K562 (cell line): ENCODE results near the gene FMNL1. TPM values are rescaled to one million over a fixed set of nuclear protein-coding genes. Genes with fewer than 3 reads are reported as not detected.

ENCODE experiments used
- MYC ChIP-seq, 2 experiments: fragments of 250-450 bp in 1 of 2; sonication (Bioruptor Pico) in 1 of 2; IDR thresholded peaks; 2 replicates each; pipeline versions ENCODE4 v1.5.1 to v1.6.1; 2012 to 2021; ENCODE audit warnings: low read depth in 2 of 2, borderline replicate concordance in 1 of 2, improper control_type of control experiment in 1 of 2, low read length in 1 of 2, mild to moderate bottlenecking in 1 of 2, moderate library complexity in 1 of 2
- NBN ChIP-seq: fragments of 450-650 bp; IDR thresholded peaks from 2 replicates; pipeline ENCODE4 v1.6.1; 2016; ENCODE audit warnings: low read depth, mild to moderate bottlenecking
- NFE2 ChIP-seq: IDR thresholded peaks from 2 replicates; pipeline ENCODE4 v1.6.1; 2014; ENCODE audit warnings: antibody characterized with exemption, low read depth
- TAF1 ChIP-seq: IDR thresholded peaks from 2 replicates; pipeline ENCODE4 v1.6.1; 2011; ENCODE audit warnings: mild to moderate bottlenecking, low read length, moderate library complexity; ENCODE audit not compliant: insufficient read depth, control insufficient read depth, severe bottlenecking; ENCODE audit errors: extremely low read depth
- ZNF384 ChIP-seq: IDR thresholded peaks from 2 replicates; pipeline ENCODE4 v1.6.1; 2012; ENCODE audit warnings: low read depth, low read length, improper control_type of control experiment
- polyA plus RNA-seq, 8 experiments: library from polyadenylated mRNA; depleted of rRNA in 4 of 8; stranded (reverse) in 5 of 8; unstranded in 3 of 8; fragments of >200 nt; fragmentation: Nextera tagmentation in 2 of 8; fragmentation: Illumina TruSeq in 1 of 8; extraction: Ambion mirVana in 2 of 8; extraction: Trizol in 1 of 8; gene quantifications; 2 replicates each; pipeline versions ENCODE4 v1.2.1 to v1.2.3, GENCODE V29; 2011 to 2014; ENCODE audit warnings: inconsistent platforms in 1 of 8, missing spikeins in 1 of 8
- total RNA-seq, 7 experiments: library from RNA; depleted of rRNA in 6 of 7; stranded (reverse); fragments of >200 nt in 6 of 7; fragmentation: Illumina TruSeq in 2 of 7; extraction: Trizol in 2 of 7; gene quantifications; 2 replicates each; pipeline versions ENCODE4 v1.2.1 to v1.2.3, GENCODE V29; 2011 to 2021; ENCODE audit warnings: low replicate concordance in 1 of 7
- TF ChIP-seq, protein P1 (sequence below), 2 experiments: IDR thresholded peaks; 2 replicates each; pipeline ENCODE4 v1.6.1; 2012; ENCODE audit warnings: improper control_type of control experiment in 2 of 2, low read depth in 2 of 2, low read length in 2 of 2, borderline replicate concordance in 1 of 2
- TF ChIP-seq, protein P2 (sequence below), 2 experiments: IDR thresholded peaks; 2 replicates each; pipeline ENCODE4 v1.6.1; 2011; ENCODE audit warnings: borderline replicate concordance in 1 of 2, control low read depth in 1 of 2, low read depth in 1 of 2, low read length in 1 of 2, mild to moderate bottlenecking in 1 of 2, mixed read lengths in 1 of 2, moderate library complexity in 1 of 2; ENCODE audit not compliant: insufficient read depth in 1 of 2, insufficient read length in 1 of 2, poor library complexity in 1 of 2, severe bottlenecking in 1 of 2; ENCODE audit errors: extremely low read depth in 1 of 2
- TF ChIP-seq, protein P3 (sequence below): sonication (generic); formaldehyde crosslinking; IDR thresholded peaks from 2 replicates; pipeline ENCODE4 v1.8.1; 2023; ENCODE audit warnings: mild to moderate bottlenecking, missing genetic modification reagents
- TF ChIP-seq, protein P4 (sequence below): fragments of 250-450 bp; sonication (Bioruptor Pico); IDR thresholded peaks from 2 replicates; pipeline ENCODE4 v1.5.0; 2020; ENCODE audit warnings: mild to moderate bottlenecking
- TF ChIP-seq, protein P5 (sequence below): fragments of 250-450 bp; sonication (Bioruptor Pico); IDR thresholded peaks from 2 replicates; pipeline ENCODE4 v1.5.0; 2021; ENCODE audit warnings: mild to moderate bottlenecking, moderate library complexity

FMNL1 gene
- total and polyA plus RNA-seq, 9 of the 15 experiments (the other 6 are each of a cell fraction or from before 2014, with no cell fraction given), result 0.70 to 36.6 (median 7.7) TPM

- TF ChIP-seq, protein P1, sequence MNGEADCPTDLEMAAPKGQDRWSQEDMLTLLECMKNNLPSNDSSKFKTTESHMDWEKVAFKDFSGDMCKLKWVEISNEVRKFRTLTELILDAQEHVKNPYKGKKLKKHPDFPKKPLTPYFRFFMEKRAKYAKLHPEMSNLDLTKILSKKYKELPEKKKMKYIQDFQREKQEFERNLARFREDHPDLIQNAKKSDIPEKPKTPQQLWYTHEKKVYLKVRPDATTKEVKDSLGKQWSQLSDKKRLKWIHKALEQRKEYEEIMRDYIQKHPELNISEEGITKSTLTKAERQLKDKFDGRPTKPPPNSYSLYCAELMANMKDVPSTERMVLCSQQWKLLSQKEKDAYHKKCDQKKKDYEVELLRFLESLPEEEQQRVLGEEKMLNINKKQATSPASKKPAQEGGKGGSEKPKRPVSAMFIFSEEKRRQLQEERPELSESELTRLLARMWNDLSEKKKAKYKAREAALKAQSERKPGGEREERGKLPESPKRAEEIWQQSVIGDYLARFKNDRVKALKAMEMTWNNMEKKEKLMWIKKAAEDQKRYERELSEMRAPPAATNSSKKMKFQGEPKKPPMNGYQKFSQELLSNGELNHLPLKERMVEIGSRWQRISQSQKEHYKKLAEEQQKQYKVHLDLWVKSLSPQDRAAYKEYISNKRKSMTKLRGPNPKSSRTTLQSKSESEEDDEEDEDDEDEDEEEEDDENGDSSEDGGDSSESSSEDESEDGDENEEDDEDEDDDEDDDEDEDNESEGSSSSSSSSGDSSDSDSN (IDR thresholded peaks at IDR 0.05; ENCODE audit: borderline replicate concordance in 1 of 2, low read depth in 2 of 2, low read length in 2 of 2), result 0 out of 4 replicates have a peak, but pooled peaks have one; percentile 20 to 43
- TF ChIP-seq ZNF384 (peak; percentile 48; the same call in 1 of the 2 replicates), TAF1 (peak; percentile 32), NFE2 (peak; percentile 72), NBN (no peak), MYC (IDR thresholded peaks at IDR 0.05; ENCODE audit: low read depth, low read length) (no peak), MYC (CRISPR knock-in tag; IDR thresholded peaks at IDR 0.05; ENCODE audit: borderline replicate concordance, low read depth) (no peak)
- TF ChIP-seq, protein P2, sequence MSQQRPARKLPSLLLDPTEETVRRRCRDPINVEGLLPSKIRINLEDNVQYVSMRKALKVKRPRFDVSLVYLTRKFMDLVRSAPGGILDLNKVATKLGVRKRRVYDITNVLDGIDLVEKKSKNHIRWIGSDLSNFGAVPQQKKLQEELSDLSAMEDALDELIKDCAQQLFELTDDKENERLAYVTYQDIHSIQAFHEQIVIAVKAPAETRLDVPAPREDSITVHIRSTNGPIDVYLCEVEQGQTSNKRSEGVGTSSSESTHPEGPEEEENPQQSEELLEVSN (IDR thresholded peaks at IDR 0.05; ENCODE audit: borderline replicate concordance in 1 of 2, extremely low read depth in 1 of 2, insufficient read depth in 1 of 2, insufficient read length in 1 of 2, low read depth in 1 of 2, low read length in 1 of 2, poor library complexity in 1 of 2, severe bottlenecking in 1 of 2), result peak in 1 of 2 experiments; percentile 24
- TF ChIP-seq, protein P3, sequence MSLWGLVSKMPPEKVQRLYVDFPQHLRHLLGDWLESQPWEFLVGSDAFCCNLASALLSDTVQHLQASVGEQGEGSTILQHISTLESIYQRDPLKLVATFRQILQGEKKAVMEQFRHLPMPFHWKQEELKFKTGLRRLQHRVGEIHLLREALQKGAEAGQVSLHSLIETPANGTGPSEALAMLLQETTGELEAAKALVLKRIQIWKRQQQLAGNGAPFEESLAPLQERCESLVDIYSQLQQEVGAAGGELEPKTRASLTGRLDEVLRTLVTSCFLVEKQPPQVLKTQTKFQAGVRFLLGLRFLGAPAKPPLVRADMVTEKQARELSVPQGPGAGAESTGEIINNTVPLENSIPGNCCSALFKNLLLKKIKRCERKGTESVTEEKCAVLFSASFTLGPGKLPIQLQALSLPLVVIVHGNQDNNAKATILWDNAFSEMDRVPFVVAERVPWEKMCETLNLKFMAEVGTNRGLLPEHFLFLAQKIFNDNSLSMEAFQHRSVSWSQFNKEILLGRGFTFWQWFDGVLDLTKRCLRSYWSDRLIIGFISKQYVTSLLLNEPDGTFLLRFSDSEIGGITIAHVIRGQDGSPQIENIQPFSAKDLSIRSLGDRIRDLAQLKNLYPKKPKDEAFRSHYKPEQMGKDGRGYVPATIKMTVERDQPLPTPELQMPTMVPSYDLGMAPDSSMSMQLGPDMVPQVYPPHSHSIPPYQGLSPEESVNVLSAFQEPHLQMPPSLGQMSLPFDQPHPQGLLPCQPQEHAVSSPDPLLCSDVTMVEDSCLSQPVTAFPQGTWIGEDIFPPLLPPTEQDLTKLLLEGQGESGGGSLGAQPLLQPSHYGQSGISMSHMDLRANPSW, result no peak
- TF ChIP-seq, protein P4, sequence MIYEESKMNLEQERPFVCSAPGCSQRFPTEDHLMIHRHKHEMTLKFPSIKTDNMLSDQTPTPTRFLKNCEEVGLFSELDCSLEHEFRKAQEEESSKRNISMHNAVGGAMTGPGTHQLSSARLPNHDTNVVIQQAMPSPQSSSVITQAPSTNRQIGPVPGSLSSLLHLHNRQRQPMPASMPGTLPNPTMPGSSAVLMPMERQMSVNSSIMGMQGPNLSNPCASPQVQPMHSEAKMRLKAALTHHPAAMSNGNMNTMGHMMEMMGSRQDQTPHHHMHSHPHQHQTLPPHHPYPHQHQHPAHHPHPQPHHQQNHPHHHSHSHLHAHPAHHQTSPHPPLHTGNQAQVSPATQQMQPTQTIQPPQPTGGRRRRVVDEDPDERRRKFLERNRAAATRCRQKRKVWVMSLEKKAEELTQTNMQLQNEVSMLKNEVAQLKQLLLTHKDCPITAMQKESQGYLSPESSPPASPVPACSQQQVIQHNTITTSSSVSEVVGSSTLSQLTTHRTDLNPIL (CRISPR knock-in tag), result no peak
- TF ChIP-seq, protein P5, sequence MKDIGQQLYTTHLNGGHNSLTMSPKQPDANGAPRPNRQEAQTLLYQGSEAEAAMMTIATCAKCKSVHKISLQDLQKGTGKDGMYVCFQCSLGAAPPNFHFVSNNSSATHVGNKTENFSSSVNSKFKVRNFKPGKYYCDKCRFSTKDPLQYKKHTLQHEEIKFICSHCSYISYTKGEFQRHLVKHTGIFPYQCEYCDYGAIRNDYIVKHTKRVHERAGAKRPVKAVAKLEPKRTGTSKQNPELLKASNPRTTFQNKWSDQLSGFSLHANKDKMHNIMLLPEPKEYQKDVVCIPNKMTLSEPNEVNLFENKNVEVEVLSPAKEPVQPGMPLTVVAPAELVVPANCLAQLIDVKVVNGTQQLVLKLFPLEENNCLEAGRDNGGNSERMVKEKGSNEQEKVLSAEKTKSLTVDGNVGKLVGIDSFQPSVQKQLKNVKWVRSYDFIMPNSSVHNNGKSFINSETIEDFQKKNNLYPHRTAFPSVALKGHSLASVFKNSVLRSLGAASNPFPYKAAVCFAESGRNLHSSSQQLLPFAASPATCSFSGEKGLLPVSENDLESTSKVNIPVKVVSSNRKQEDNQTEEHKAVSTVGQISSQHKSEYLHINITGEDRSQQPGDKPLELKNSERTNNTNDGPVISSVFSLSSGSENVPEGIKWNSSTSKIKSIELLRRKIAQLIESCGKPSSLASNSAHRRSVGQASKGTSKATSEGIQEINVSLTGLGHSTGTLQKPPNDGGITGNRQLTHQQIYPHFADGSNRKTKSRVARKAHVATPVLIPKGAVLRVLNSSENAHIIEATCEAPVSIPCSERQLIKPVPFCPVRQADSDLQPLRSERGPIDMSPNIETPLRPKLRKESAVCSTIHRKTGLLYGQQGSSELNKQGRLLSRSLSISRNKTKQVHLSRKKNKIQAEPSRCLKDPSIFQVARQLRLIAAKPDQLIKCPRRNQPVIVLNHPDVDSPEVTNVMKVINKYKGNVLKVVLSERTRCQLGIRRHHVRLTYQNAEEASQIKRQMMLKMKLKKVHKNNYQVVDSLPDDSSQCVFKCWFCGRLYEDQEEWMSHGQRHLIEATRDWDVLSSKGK (CRISPR knock-in tag), result no peak
Observed at GRCh38 chr17:45222289-45222995, 757 bp downstream of the FMNL1 start (continued).
